ENCODE results near the gene ITGA11.

DNA sequence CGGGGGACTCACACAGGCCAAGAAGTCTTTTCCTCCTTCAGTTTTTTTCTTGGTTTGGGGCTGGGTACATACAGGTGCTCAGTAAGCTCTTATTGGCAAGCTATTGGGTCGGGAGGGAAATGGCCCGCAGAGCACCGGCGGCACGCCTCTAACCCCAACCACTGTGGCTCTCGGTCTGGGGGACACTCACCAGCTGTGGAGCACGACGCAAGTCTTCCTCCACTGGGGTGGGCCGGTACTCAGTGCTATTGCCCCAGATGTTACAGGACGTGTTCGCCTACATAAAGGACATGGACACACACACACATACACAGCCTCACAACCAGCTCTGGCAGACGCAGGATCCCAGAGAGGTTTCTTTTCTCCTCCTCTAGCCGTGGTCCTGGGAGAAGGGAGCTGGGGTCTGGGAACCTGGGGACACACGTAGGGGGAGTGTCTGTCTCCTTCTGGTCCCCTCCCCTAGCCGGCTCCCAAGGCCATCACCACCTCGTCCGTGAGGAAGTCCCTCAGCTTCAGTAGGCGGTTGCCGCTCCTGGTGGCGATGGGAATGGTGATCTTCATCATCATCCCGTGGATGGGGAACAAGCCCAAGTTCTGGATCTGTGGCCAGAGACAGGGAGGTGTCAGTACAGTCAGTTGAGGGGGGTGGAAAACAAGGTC, 121.0 kb downstream of the ITGA11 start:
- no peak for TF ChIP-seq POLR2A (IDR thresholded peaks at IDR 0.05; ENCODE audit: low read depth, low read length)
- TF ChIP-seq POLR2AphosphoS5 (IDR thresholded peaks at IDR 0.05; ENCODE audit: low read depth, low read length) = no peak
- no peak for TF ChIP-seq TAF1 (IDR thresholded peaks at IDR 0.05; ENCODE audit: borderline replicate concordance, low read depth, low read length)

Measured in GM12892 (cell line).